Neural progenitor cell (in vitro differentiated cells): ENCODE results near the gene MAP3K6. TPM values are rescaled to one million over a fixed set of nuclear protein-coding genes. Genes with fewer than 3 reads are reported as not detected.

Experiments used
- DNase-seq: peaks from one replicate; pipeline ENCODE4 v3.0.0-alpha.2; 2016; ENCODE audit warnings: low spot score
- H2AFZ ChIP-seq: fragments of 200-600 bp; sonication (generic); replicated peaks from 2 replicates; pipeline ENCODE4 v1.6.1; 2016; ENCODE audit warnings: antibody characterized with exemption
- H3F3A ChIP-seq: fragments of 200-600 bp; sonication (generic); 2 replicates; pipeline ENCODE4 v1.6.1; 2016; ENCODE audit warnings: antibody characterized with exemption, low read depth
- H3K27ac ChIP-seq: fragments of 200-600 bp; sonication (generic); 2 replicates; pipeline ENCODE4 v1.5.1; 2016; ENCODE audit warnings: mild to moderate bottlenecking
- H3K27me3 ChIP-seq: fragments of 200-600 bp; sonication (generic); 2 replicates; pipeline ENCODE4 v1.6.1; 2016; ENCODE audit warnings: mild to moderate bottlenecking, moderate library complexity
- H3K36me3 ChIP-seq: fragments of 200-600 bp; sonication (generic); 2 replicates; pipeline ENCODE4 v1.5.1; 2016
- H3K4me1 ChIP-seq: fragments of 200-600 bp; sonication (generic); 2 replicates; pipeline ENCODE4 v1.6.1; 2016; ENCODE audit warnings: mixed run types
- H3K4me2 ChIP-seq: fragments of 200-600 bp; sonication (generic); 2 replicates; pipeline ENCODE4 v1.6.1; 2016
- H3K4me3 ChIP-seq: fragments of 200-600 bp; sonication (generic); 2 replicates; pipeline ENCODE4 v1.5.1; 2016
- H3K79me2 ChIP-seq: fragments of 200-600 bp; sonication (generic); 2 replicates; pipeline ENCODE4 v1.6.1; 2016; ENCODE audit warnings: low read depth
- H3K9ac ChIP-seq: fragments of 200-600 bp; sonication (generic); 2 replicates; pipeline ENCODE4 v1.6.1; 2016
- H3K9me3 ChIP-seq: fragments of 200-600 bp; sonication (generic); 2 replicates; pipeline ENCODE4 v1.5.1; 2016; ENCODE audit warnings: low read depth
- H4K20me1 ChIP-seq: fragments of 200-600 bp; sonication (generic); 2 replicates; pipeline ENCODE4 v1.6.1; 2016; ENCODE audit warnings: low read depth
- H3K27ac Mint-ChIP-seq: 3 replicates; pipeline ENCODE4 v1.8.0; 2021; ENCODE audit warnings: mixed read lengths
- H3K27me3 Mint-ChIP-seq: 2 replicates; pipeline ENCODE4 v1.8.0; 2022; ENCODE audit warnings: low read depth, mild to moderate bottlenecking, inconsistent platforms, moderate library complexity, mixed read lengths; ENCODE audit not compliant: insufficient read depth
- H3K36me3 Mint-ChIP-seq: 3 replicates; pipeline ENCODE4 v1.8.0; 2021; ENCODE audit warnings: mixed read lengths
- H3K4me1 Mint-ChIP-seq: 3 replicates; pipeline ENCODE4 v1.8.0; 2021; ENCODE audit warnings: mixed read lengths
- H3K4me3 Mint-ChIP-seq: 3 replicates; pipeline ENCODE4 v1.8.0; 2021; ENCODE audit warnings: mild to moderate bottlenecking, moderate library complexity, mixed read lengths
- H3K9me3 Mint-ChIP-seq: 3 replicates; pipeline ENCODE4 v1.8.0; 2020; ENCODE audit warnings: mixed read lengths
- EZH2 ChIP-seq: fragments of 200-600 bp; sonication (generic); IDR thresholded peaks from 2 replicates; pipeline ENCODE4 v1.6.1; 2017; ENCODE audit warnings: antibody characterized with exemption, mild to moderate bottlenecking, moderate library complexity
- EZH2phosphoT487 ChIP-seq: fragments of 200-600 bp; sonication (generic); IDR thresholded peaks from 2 replicates; pipeline ENCODE4 v1.6.1; 2017; ENCODE audit warnings: antibody characterized with exemption
- total RNA-seq: library from RNA; depleted of rRNA; stranded (reverse); fragments of >200 nt; gene quantifications from 2 replicates; pipeline ENCODE4 v1.2.3, GENCODE V29; 2015; ENCODE audit warnings: low replicate concordance
- TF ChIP-seq, protein P1 (sequence below): fragments of 200-600 bp; sonication (generic); IDR thresholded peaks from 2 replicates; pipeline ENCODE4 v1.5.1; 2017; ENCODE audit warnings: antibody characterized with exemption, mild to moderate bottlenecking

Gene MAP3K6
- total RNA-seq, 1 donor from 2014 or later: 1.9 TPM

DNA sequence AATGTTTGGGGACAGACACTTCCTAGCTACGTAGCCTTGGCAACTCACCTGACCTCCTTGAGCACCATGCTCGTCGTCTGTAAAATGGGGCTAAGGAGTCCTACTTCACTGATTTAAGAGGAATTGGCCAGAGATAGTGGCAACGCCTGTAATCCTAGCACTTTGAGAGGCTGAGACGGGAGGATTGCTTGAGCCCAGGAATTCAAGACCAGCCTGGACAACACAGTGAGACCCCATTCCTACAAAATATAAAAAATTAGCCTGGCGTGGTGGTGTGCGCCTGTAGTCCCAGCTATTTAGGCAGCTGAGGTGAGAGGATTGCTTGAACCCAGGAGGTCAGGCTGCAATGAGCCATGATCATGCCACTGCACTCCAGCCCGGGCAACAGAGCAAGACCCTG is 20.4 kb downstream of the MAP3K6 start:
- Mint-ChIP-seq H3K4me1 (peaks cover 32% of the 10 kb centered on the region), H3K27ac (no peak overlapping the region), H3K9me3 (no peaks in the 10 kb centered on the region), H3K27me3 (peaks cover 35% of the 10 kb centered on the region), H3K4me3 (no peak overlapping the region), H3K36me3 (no peaks in the 10 kb centered on the region)
- peaks cover 34% of the 10 kb centered on the region for H3F3A ChIP-seq
- no peak overlapping the region for H3K27ac ChIP-seq
- H3K4me1 ChIP-seq: peaks cover 27% of the 10 kb centered on the region
- H3K4me3 ChIP-seq: no peak overlapping the region
- no peaks in the 10 kb centered on the region for H4K20me1 ChIP-seq
- TF ChIP-seq EZH2 (no peak), EZH2phosphoT487 (no peak)
- TF ChIP-seq, protein P1, sequence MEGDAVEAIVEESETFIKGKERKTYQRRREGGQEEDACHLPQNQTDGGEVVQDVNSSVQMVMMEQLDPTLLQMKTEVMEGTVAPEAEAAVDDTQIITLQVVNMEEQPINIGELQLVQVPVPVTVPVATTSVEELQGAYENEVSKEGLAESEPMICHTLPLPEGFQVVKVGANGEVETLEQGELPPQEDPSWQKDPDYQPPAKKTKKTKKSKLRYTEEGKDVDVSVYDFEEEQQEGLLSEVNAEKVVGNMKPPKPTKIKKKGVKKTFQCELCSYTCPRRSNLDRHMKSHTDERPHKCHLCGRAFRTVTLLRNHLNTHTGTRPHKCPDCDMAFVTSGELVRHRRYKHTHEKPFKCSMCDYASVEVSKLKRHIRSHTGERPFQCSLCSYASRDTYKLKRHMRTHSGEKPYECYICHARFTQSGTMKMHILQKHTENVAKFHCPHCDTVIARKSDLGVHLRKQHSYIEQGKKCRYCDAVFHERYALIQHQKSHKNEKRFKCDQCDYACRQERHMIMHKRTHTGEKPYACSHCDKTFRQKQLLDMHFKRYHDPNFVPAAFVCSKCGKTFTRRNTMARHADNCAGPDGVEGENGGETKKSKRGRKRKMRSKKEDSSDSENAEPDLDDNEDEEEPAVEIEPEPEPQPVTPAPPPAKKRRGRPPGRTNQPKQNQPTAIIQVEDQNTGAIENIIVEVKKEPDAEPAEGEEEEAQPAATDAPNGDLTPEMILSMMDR: no peak
- H3K9me3 ChIP-seq: no peaks in the 10 kb centered on the region
- no peaks in the 10 kb centered on the region for H3K36me3 ChIP-seq
- no peaks in the 10 kb centered on the region for H3K79me2 ChIP-seq
- DNase-seq: no peak
- peaks cover 14% of the 10 kb centered on the region for H3K27me3 ChIP-seq
- no peak overlapping the region for H3K9ac ChIP-seq
- no peak overlapping the region for H3K4me2 ChIP-seq
- H2AFZ ChIP-seq: no peak overlapping the region

DNA sequence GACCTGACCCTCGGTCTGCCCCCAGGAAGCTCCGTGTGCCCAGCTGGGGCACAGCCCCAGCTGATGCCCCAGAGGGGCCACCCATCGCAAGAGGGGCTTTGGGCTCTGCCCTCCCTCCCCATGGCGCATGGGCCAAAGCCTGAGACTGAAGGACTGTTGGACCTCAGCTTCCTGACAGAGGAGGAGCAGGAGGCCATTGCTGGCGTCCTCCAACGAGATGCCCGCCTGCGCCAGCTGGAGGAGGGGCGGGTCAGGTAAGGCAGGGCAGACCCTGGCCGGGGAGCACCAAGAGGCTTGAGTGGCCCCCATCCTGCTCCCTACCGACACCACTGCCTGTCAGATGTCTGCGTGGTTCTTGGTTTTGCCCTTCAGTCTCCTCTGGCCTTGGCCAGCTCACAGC is 21.5 kb downstream of the MAP3K6 start:
- H3K4me3 Mint-ChIP-seq: no peak overlapping the region

DNA sequence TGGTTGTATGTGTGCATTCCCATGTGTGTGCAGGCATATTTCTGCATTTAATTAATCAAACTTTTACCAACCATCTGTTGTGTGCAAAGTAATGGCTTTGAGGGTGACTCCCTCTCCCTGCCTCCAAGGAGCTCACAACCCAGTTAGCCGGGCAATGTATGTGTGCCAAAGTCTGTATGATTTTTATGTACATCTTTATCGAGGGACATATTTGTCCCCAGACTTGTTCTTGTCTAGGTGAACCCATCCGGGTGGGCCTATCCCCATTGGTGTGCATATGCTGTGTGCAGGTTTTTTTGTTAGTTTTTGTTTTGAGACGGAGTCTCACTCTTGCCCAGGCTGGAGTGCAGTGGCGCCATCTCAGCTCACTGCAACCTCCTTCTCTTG is 23.1 kb downstream of the MAP3K6 start:
- no peak for TF ChIP-seq EZH2phosphoT487
- TF ChIP-seq, protein P1: no peak
- no peak for TF ChIP-seq EZH2
- H3K4me1 ChIP-seq: peaks cover 41% of the 10 kb centered on the region
- H3K79me2 ChIP-seq: no peaks in the 10 kb centered on the region
- DNase-seq: no peak
- peak overlapping the region; percentile 30 for H3K4me3 Mint-ChIP-seq
- peaks cover 28% of the 10 kb centered on the region for H3K27me3 Mint-ChIP-seq
- H2AFZ ChIP-seq: no peak overlapping the region
- peak overlapping the region; percentile 83 for H3K27ac Mint-ChIP-seq
- no peak overlapping the region for H3K4me3 ChIP-seq
- no peak overlapping the region for H3K27ac ChIP-seq
- H3K9me3 Mint-ChIP-seq: no peaks in the 10 kb centered on the region
- peaks cover 36% of the 10 kb centered on the region for H3F3A ChIP-seq
- H3K27me3 ChIP-seq: no peaks in the 10 kb centered on the region
- H3K9ac ChIP-seq: no peak overlapping the region
- no peaks in the 10 kb centered on the region for H3K9me3 ChIP-seq
- peaks cover 44% of the 10 kb centered on the region for H3K4me1 Mint-ChIP-seq
- no peak overlapping the region for H3K4me2 ChIP-seq
- no peaks in the 10 kb centered on the region for H3K36me3 Mint-ChIP-seq
- no peaks in the 10 kb centered on the region for H4K20me1 ChIP-seq
- H3K36me3 ChIP-seq: no peaks in the 10 kb centered on the region

More for the DNA sequence above, 21.5 kb downstream of the MAP3K6 start:
- Histone ChIP-seq H3K27ac (no peak overlapping the region), H3K4me2 (no peak overlapping the region), H3K27me3 (peaks cover 9% of the 10 kb centered on the region), H3K9ac (no peak overlapping the region), H4K20me1 (no peaks in the 10 kb centered on the region), H2AFZ (no peak overlapping the region), H3F3A (peaks cover 30% of the 10 kb centered on the region), H3K4me3 (no peak overlapping the region), H3K36me3 (no peaks in the 10 kb centered on the region), H3K79me2 (no peaks in the 10 kb centered on the region), H3K4me1 (peaks cover 34% of the 10 kb centered on the region), H3K9me3 (no peaks in the 10 kb centered on the region)
- DNase-seq: no peak
- peaks cover 32% of the 10 kb centered on the region for H3K4me1 Mint-ChIP-seq
- no peaks in the 10 kb centered on the region for H3K36me3 Mint-ChIP-seq
- H3K27ac Mint-ChIP-seq: no peak overlapping the region
- peaks cover 30% of the 10 kb centered on the region for H3K27me3 Mint-ChIP-seq
- no peaks in the 10 kb centered on the region for H3K9me3 Mint-ChIP-seq
- TF ChIP-seq EZH2 (no peak), EZH2phosphoT487 (no peak)
- TF ChIP-seq, protein P1: no peak
